ENCODE measurements around the gene CYTL1. TPM values are rescaled to one million over a fixed set of nuclear protein-coding genes. Genes with fewer than 3 reads are reported as not detected.

The CYTL1 gene
- total and polyA plus RNA-seq, 10 donors = 0.22 to 1.4 (median 1.1) TPM; not detected in 3

DNA sequence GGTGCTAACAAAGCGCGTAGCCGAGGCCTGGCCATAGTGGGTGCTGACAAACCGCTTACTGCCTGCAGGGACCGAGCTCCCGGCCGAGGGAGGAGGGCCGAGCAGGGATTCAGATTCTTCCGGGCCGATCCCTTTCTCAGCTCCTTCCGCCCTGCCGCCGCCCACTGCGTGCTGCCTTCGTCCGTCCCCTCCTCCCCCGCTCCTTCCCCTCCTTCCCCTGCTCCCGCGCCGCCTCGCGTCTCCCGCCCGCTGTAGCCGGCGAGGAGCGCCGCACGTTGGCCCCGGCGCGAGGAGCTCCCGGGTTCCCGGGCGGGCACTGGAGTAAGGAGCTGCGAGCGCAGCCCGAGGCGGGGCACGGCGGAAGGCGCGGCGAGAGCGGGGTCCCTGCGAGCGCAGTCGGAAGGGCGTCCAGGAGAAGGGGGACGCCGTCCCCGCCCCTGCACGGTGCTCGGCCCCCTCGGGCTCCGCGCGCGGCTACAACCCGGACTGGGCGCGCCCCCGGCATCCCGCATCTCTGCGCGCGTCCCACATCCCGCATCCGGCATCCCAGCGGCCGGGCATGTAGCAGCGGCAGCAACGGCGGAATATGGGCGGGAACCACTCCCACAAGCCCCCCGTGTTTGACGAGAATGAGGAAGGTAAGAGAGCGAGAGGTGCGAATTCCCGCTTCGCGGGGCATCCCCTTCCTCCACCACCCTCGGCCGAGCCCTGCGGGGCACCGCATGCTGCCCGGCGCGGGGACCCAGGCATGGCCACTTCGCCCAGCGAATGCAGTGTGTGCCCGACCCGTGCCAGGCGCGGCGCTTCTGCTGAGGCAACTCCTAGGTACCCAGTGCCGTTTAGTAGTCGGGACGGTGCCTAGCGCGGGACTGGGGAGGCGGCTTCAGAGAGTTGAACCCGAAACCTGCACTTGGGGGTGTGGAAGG, 32.3 kb upstream of the CYTL1 start, which contains the start of gene STK32B:
STK32B (plus strand) TSS at position 203 of the 926 bp plus-strand sequence.
- intact Hi-C loops (cut with DNase I; ENCODE audit: low total_unique reads) = loop anchor here (5.0 kb wide), 1 partner anchor 59 kb away; no protein-coding TSS in a partner anchor
- Histone ChIP-seq H3K4me1 (peaks cover 14 to 28% (median 21%) of the 10 kb centered on the region in 6 donors), H3K36me3 (no peaks in the 10 kb centered on the region), H3K4me3 (peak within 1 kb of the TSS; percentile 31 to 68 (median 48)), H3K27ac (no peak within 1 kb of the TSS), H3K27me3 (replicated peaks in 1 of 7) (peaks cover 0 to 60% (median 19%) of the 10 kb centered on the region in 7 donors), H3K9me3 (no peaks in the 10 kb centered on the region)
- no peak for TF ChIP-seq POLR2A (IDR thresholded peaks at IDR 0.05)
- peak in 2 of 3 donors; percentile 8 to 29 for TF ChIP-seq POLR2AphosphoS5 (IDR thresholded peaks at IDR 0.05)
- TF ChIP-seq, protein P1, sequence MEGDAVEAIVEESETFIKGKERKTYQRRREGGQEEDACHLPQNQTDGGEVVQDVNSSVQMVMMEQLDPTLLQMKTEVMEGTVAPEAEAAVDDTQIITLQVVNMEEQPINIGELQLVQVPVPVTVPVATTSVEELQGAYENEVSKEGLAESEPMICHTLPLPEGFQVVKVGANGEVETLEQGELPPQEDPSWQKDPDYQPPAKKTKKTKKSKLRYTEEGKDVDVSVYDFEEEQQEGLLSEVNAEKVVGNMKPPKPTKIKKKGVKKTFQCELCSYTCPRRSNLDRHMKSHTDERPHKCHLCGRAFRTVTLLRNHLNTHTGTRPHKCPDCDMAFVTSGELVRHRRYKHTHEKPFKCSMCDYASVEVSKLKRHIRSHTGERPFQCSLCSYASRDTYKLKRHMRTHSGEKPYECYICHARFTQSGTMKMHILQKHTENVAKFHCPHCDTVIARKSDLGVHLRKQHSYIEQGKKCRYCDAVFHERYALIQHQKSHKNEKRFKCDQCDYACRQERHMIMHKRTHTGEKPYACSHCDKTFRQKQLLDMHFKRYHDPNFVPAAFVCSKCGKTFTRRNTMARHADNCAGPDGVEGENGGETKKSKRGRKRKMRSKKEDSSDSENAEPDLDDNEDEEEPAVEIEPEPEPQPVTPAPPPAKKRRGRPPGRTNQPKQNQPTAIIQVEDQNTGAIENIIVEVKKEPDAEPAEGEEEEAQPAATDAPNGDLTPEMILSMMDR (IDR thresholded peaks at IDR 0.05 in 8 of 11, conservative IDR thresholded peaks at IDR 0.05 in 3 of 11) = no peak
- WGBS, 5 donors = 1 to 2% (median 1%) methylated on average over 21 to 103 of the region's 103 CpGs
- no peak for DNase-seq

DNA sequence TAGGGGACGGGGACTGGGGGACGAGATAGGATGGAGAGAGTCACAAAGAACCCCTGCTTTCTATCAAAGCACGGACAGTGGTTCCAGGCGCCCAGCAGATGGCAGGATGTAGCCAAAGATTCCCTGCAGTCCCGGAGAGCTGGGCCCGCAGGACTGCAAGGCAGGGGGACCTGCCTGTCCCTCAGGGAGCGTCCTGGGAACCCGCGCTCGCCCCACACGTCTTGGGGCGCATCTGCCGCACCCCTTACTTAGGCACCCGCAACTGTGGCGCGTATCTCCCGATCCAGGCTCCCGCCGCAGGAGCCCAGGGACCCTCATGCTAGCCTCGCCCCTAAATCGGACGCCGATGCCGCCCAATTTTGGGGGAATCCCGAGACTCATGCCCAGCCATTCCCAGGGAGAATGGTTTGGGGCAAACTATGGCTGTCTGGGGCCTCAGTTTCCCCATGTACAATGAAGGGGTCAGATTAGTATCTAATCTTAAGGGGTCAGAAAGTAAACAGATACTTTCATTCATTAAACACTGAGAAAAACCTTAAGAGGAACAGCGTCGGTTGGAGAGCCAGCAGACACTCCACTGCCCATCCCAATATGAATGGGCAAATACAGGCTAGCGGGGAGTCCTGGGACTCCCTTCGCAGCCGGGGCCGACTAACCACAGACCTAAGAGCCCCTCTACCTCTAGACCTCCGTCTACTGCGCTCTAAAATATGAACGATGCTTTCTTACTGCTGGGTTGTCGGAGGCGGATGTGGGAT, 31.4 kb upstream of the CYTL1 start:
- Histone ChIP-seq H3K9me3 (peaks cover 0 to 7% (median 0%) of the 10 kb centered on the region in 8 donors), H3K4me1 (peaks cover 14 to 30% (median 22%) of the 10 kb centered on the region in 6 donors), H3K4me3 (peak overlapping the region; percentile 31 to 68 (median 48)), H3K27me3 (replicated peaks in 1 of 7) (peaks cover 0 to 60% (median 19%) of the 10 kb centered on the region in 7 donors), H3K36me3 (no peaks in the 10 kb centered on the region), H3K27ac (no peak overlapping the region)
- 1 to 5% (median 1%) methylated on average over 35 to 36 of the region's 36 CpGs for WGBS, 5 donors
- TF ChIP-seq, protein P1 (IDR thresholded peaks at IDR 0.05 in 8 of 11, conservative IDR thresholded peaks at IDR 0.05 in 3 of 11) = peak; percentile 14 to 74 (median 57)
- no peak for TF ChIP-seq POLR2A (IDR thresholded peaks at IDR 0.05)
- TF ChIP-seq POLR2AphosphoS5 (IDR thresholded peaks at IDR 0.05) = no peak
- intact Hi-C loops (cut with DNase I; ENCODE audit: low total_unique reads) = loop anchor here (5.0 kb wide), 1 partner anchor 58 kb away; no protein-coding TSS in a partner anchor
- DNase-seq = peak; percentile 84

DNA sequence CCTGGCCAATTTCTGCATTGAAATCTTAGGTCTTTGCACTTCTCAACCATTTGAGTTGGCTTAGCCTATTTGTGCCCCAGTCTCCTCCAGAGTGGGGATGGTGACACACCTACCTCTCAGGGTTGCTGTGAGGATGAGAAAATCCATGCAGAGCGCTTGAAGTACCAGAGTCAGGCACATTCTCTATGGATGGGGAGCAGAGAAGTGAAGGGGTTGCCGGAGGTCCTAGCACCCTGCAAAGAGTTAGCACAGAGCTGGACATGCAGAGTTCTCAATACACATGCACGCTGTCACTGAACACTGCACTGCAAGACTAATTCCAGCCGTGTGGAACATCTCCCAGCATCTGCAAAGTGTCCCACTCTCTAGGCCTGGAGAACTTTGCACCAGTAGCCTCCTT, 29.5 kb upstream of the CYTL1 start:
- no peak overlapping the region for H3K4me3 ChIP-seq
- H3K9me3 ChIP-seq = peaks cover 0 to 7% (median 0%) of the 10 kb centered on the region in 8 donors
- WGBS, 5 donors = 81 to 95% (median 94%) methylated on average over 4 of the region's 4 CpGs
- peaks cover 14 to 49% (median 35%) of the 10 kb centered on the region in 6 donors for H3K4me1 ChIP-seq
- no peaks in the 10 kb centered on the region for H3K36me3 ChIP-seq
- intact Hi-C loops (cut with DNase I; ENCODE audit: low total_unique reads) = no loop called here
- peaks cover 0 to 69% (median 19%) of the 10 kb centered on the region in 7 donors for H3K27me3 ChIP-seq (replicated peaks in 1 of 7)
- DNase-seq = no peak
- no peak overlapping the region for H3K27ac ChIP-seq
- TF ChIP-seq POLR2A (IDR thresholded peaks at IDR 0.05) (no peak), POLR2AphosphoS5 (IDR thresholded peaks at IDR 0.05) (no peak)
- TF ChIP-seq, protein P1 (IDR thresholded peaks at IDR 0.05 in 8 of 11, conservative IDR thresholded peaks at IDR 0.05 in 3 of 11) = no peak
